HL-60/S4 treated with phorbol 12-myristate 13-acetate at 8.2 ng/mL for 4 days and 3 days (cell line): ENCODE results near the gene PNMT.
"Not testable (repeated sequence)": the region's sequence is repeated elsewhere in the genome, so short reads cannot be mapped to it uniquely, and the experiment has no call there.

Experiments
- in situ Hi-C: fragments of 300-500 bp; cut with MboI; formaldehyde crosslinking; loops from 2 replicates; pipeline ENCODE4 v1.15.0; 2022; ENCODE audit warnings: low sequenced_read_pairs

Gene PNMT

DNA sequence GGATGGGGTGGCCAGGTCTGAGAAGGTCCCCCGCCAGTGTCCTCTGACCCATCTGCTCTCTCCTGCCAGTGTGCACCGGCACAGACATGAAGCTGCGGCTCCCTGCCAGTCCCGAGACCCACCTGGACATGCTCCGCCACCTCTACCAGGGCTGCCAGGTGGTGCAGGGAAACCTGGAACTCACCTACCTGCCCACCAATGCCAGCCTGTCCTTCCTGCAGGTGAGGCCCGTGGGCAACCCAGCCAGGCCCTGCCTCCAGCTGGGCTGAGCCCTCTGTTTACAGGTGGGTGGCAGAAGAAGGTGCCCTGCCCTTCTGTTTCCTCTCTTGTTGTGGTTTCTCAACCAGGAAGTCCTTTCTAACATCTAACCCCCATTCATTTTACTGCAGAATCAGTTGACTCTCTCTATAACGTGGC lies 38.7 kb downstream of the PNMT start:
- in situ Hi-C loops, result no loop called here

DNA sequence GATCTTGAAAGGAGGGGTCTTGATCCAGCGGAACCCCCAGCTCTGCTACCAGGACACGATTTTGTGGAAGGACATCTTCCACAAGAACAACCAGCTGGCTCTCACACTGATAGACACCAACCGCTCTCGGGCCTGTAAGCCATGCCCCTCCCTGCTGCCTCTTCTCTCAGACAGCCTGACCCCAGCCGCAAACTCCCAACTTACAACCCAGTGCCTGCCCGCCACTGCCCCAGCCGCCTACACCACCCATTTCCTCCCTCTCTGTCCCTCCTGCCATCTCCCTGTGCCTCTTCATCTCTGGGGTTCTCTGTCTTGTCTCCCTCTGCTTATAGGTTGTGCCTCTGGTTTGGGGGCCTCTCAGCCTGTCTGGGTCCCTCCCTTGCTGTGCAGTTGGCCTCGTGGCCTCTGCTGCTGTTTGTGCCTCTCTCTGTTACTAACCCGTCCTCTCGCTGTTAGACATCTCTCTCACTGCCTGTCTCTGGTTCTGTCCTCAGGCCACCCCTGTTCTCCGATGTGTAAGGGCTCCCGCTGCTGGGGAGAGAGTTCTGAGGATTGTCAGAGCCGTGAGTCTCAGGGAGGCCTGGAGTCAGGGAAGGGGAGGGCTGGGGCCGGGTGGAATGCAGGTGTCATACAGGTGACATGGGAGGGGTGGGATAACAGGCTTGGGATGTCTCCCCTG lies 41.2 kb downstream of the PNMT start:
- in situ Hi-C loops, result no loop called here

DNA sequence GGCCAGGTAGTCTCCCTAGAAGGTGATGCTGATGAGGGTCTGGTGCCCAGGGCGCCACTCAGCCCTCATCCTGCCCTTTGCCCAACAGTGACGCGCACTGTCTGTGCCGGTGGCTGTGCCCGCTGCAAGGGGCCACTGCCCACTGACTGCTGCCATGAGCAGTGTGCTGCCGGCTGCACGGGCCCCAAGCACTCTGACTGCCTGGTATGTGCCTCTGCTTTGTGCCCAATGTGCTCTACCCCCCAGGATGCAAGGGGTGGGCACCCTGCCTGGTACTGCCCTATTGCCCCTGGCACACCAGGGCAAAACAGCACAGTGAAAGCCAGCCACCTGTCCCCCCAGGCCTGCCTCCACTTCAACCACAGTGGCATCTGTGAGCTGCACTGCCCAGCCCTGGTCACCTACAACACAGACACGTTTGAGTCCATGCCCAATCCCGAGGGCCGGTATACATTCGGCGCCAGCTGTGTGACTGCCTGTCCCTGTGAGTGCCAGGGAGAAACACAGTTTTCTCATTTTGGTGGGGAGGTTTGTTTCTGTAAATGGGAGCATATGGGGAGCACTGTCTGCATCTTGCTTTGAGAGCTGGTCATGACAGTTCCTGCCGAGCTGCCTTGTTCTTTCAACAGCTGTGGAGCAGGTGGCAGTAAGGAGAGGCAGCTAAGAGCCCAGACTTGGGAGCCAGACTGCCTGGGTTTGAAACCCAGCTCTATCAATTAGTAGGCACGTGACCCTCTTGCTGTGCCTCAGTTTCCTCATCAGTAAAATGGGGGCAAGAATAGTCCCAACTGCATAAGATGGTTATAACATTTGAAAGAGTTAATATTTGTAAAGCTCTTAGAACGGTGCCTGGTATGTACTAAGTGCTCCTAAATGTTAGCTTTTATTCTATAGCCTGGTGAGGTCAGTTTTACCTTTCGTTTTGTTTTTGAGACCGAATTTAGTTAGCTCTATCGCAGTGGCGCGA lies 42.0 kb downstream of the PNMT start:
- in situ Hi-C loops, result no loop called here

DNA sequence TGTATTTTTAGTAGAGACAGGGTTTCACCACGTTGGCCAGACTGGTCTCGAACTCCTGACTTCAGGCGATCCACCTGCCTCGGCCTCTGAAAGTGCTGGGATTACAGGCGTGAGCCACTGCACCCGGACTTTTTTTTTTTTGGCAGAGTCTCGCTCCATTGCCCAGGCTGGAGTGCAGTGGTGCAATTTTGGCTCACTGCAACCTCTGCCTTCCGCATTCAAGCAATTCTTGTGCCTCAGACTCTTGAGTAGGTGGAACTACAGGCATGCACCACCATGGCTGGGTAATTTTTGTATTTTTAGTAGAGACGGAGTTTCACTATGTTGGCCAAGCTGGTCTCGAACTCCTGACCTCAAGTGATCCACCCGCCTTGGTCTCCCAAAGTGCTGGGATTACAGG lies 42.8 kb downstream of the PNMT start:
- in situ Hi-C loops, result not testable (repeated sequence)

DNA sequence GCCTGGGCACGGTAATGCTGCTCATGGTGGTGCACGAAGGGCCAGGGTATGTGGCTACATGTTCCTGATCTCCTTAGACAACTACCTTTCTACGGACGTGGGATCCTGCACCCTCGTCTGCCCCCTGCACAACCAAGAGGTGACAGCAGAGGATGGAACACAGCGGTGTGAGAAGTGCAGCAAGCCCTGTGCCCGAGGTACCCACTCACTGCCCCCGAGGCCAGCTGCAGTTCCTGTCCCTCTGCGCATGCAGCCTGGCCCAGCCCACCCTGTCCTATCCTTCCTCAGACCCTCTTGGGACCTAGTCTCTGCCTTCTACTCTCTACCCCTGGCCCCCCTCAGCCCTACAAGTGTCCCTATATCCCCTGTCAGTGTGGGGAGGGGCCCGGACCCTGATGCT lies 43.6 kb downstream of the PNMT start:
- in situ Hi-C loops, result no loop called here

DNA sequence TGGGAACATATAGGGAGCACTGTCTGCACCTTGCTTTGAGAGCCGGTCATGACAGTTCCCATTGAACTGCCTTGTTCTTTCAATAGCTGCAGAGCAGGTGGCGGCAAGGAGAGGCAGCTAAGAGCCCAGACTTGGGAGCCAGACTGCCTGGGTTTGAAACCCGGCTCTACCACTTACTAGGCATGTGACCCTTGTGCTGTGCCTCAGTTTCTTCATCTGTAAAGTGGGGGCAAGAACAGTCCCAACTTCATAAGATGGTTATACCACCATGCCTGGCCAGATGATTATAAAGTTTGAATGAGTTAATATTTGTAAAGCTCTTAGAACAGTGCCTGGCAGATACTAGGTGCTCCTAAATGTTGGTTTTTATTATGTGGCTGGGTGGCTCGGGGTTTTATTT lies 46.0 kb downstream of the PNMT start:
- in situ Hi-C loops, result no loop called here

DNA sequence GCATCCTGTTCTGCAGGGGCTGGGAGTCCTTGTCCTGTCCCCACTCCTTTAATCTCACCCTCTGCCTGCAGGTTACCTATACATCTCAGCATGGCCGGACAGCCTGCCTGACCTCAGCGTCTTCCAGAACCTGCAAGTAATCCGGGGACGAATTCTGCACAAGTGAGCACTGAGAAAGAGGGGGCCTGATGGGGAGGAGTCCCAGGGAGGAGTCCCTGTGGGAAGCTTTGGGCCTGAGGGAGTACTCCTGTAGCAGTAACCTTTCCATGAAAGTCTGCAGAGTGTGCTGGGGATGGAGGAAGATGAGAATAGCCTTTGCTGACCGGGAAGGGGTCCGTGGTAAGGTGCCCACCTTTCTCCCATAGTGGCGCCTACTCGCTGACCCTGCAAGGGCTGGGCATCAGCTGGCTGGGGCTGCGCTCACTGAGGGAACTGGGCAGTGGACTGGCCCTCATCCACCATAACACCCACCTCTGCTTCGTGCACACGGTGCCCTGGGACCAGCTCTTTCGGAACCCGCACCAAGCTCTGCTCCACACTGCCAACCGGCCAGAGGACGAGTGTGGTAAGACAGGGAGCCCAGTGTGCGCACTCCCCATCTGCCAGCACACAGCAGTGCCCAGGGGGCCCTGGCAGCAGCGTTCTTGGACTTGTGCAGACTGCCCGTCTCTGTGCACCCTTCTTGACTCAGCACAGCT lies 47.3 kb downstream of the PNMT start:
- in situ Hi-C loops, result no loop called here

DNA sequence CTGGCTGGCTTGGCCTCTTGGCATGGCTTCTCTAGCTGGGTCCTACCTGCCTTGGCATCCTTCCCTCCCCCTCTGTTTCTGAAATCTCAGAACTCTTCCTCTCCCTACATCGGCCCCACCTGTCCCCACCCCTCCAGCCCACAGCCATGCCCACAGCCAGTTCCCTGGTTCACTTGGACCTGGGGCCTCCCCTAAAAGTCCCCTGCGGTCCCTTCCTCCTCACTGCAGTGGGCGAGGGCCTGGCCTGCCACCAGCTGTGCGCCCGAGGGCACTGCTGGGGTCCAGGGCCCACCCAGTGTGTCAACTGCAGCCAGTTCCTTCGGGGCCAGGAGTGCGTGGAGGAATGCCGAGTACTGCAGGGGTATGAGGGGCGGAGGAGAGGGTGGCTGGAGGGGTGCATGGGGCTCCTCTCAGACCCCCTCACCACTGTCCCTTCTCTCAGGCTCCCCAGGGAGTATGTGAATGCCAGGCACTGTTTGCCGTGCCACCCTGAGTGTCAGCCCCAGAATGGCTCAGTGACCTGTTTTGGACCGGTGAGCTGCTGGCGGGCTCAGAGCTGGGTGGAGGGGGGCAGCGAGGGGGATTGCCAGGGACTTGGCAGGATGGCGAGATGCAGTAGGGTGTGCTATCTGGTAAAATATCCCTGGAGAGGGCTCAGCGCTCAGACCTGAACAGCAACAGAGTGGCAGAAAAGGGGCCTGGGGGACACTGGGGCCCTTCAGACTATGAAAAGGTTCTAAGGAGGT lies 48.0 kb downstream of the PNMT start:
- in situ Hi-C loops, result no loop called here

DNA sequence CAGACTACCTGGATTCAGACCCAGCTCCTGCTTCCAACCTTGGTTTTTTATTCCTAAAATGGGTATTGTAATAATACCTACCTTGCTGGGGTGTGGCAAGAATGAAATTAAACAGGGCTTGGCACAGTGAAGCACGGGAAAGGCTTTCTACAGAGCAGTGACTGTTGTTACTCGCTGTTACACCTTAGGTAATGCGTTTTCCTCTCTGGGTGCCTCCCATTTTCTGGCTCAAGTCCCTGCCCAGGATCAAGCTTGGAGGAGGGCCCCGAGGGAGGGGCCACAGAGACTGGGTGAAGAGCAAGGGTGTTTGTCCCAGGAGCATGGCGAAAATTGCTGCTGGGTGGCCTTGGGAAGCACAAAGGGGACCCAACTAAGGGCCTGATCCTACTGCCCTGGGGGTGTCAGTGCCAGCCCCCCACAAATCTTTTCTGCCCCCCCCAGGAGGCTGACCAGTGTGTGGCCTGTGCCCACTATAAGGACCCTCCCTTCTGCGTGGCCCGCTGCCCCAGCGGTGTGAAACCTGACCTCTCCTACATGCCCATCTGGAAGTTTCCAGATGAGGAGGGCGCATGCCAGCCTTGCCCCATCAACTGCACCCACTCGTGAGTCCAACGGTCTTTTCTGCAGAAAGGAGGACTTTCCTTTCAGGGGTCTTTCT lies 48.8 kb downstream of the PNMT start:
- in situ Hi-C loops, result no loop called here

DNA sequence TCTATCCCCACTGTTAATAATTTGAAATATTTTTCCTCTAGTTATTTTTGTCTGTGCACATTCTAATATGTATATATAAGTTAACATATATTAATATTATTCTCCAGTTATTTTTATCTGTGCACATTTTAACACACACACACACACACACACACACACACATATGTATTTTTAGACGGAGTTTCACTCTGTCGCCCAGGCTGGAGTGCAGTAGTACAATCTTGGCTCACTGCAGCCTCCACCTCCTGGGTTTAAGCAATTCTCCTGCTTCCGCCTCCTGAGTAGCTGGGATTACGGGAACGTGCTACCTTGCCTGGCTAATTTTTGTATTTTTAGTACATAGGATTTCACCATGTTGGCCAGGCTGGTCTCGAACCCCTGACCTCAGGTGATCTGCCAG lies 49.4 kb downstream of the PNMT start:
- in situ Hi-C loops, result no loop called here

DNA sequence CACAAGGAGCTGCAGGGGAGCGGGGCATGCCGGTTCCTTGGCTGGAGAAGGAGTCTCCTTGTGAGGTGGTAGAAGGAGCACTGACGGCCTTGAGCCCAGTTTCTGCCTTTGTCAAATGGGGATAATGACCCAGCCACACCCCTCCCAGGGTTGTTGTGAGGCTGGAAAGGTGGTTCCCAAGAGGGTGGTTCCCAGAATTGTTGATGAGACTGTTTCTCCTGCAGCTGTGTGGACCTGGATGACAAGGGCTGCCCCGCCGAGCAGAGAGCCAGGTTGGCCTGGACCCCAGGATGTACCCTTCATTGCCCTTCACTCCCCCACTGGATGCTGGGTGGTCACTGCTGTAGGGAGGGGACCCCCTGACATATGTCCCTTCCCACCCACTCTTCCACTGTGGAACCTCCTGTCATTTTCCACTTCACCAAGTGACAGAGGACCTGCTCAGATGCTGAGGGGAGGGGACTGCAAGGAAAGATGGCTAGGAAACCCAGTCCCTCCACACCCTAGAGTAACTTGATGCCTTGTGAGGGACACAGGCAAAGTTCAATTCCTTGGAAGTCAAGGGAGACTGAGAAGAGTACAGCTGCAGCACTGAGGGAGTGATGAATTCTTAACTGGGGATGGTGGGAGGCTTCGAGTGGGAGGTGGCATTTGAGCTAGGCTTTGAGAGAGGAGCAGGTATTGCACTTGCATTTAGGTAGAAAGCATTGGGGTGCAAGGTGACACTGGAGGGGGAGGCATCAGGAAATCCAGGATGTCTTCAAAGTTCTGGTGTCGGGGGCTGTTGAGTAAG lies 51.5 kb downstream of the PNMT start:
- in situ Hi-C loops, result no loop called here
